HG03108 (cell line): Measurements from ENCODE around the gene RNF186.

Experiments used
- ATAC-seq: cut with Tn5 transposase; IDR thresholded peaks from one replicate; pipeline ENCODE4 v1.9.1; 2021; ENCODE audit warnings: moderate library complexity; ENCODE audit not compliant: unreplicated experiment

The RNF186 gene

DNA sequence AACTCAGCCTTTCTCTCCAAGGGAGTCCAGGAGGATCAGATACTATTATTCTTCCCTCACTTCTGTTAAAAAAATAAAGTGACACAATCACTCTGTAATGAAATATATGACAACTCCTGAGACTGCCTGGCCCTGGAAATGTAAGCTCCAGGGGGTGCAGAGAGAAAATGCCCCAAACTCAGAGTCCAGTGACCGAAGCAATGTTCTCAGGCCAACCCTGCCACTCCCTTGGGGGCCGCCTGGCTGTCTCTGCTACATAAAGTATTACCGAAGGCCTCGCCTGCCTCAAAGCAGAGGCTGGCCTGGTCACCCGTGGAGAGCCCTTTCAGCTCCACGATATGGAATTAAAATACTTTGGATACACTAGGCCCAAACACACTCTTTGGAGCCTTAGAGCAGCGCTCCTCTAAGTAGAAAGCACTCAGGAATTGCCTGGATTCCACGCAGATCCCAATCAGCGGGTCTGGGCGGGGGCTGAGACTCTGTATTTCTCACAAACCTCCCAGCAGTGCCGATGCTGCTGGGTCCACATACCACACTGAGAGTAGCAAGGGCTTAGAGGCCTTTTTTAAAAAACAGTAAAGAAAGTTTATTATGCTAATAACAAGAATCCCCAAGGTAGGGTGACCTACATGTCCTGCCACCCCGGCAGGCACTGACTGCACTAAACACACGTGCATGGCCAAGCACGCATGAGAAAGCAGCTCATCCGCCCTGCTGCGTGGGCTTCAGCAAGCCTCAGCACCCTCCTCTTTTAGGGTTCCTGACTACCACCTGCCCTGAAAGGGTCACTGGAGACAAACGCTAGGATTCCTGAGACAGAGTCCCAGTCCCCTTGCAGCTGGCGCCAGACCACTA lies 46.5 kb downstream of the RNF186 start:
- no peak for ATAC-seq

- ATAC-seq: no peak
Observed at GRCh38 chr1:19765623-19766022, 49.5 kb downstream of the RNF186 start.

DNA sequence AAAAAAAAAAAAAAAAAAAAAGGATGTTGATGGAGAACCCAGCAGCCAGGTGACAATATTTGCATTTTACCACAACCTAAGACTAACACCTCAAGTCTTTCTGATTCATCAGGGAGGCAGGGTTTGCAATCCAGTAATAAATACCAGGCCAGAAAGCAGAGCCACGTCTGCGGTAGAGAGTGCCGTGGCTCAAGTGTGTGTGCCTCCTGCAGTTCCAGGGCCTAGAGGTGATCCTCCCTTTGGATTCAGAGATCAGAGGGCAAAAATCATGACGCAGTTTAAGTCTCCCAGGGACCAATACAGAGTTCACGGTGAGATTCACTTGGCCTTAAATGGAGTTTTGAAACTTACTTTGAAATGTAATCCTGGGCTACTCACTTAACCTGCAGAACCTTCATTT lies 50.2 kb downstream of the RNF186 start:
- no peak for ATAC-seq
